ENCODE data around the gene MATN1.

MATN1 gene

GRCh38 chr1:30719406-30720270 is 3.7 kb downstream of the MATN1 start:
- no peaks in the 10 kb centered on the region for H4K20me1 ChIP-seq (ENCODE audit: insufficient read depth, low read length)
- H3K27ac ChIP-seq (ENCODE audit: low read depth, low read length, poor library complexity, severe bottlenecking), result no peak overlapping the region
- peak overlapping the region; percentile 74 for H3K4me2 ChIP-seq (ENCODE audit: low read length)
- H3K9me3 ChIP-seq (ENCODE audit: low read length), result peaks cover 4% of the 10 kb centered on the region; the same call in 1 of the 2 replicates
- no peaks in the 10 kb centered on the region for H3K36me3 ChIP-seq (ENCODE audit: insufficient read depth, low read length)
- peak overlapping the region; percentile 61 for H3K4me3 ChIP-seq (ENCODE audit: low read depth, low read length, poor library complexity, severe bottlenecking)
- no peak overlapping the region for H3K9ac ChIP-seq (ENCODE audit: low read length)
- H3K9me2 ChIP-seq (ENCODE audit: low read depth, low read length), result no peaks in the 10 kb centered on the region
- H2AFZ ChIP-seq (ENCODE audit: low read length), result no peak overlapping the region
- H3K79me2 ChIP-seq (ENCODE audit: insufficient read depth, low read length), result no peaks in the 10 kb centered on the region
- peaks cover 5% of the 10 kb centered on the region for H3K4me1 ChIP-seq (ENCODE audit: insufficient read depth, low read length, severe bottlenecking)
- TF ChIP-seq CTCF (IDR thresholded peaks at IDR 0.05; ENCODE audit: low read length) (no peak; the same call in 1 of the 2 replicates), EZH2 (IDR thresholded peaks at IDR 0.05; ENCODE audit: borderline replicate concordance, low read length) (no peak)
- no peaks in the 10 kb centered on the region for H3K27me3 ChIP-seq (ENCODE audit: insufficient read depth, low read length)
- H3F3A ChIP-seq (ENCODE audit: insufficient read depth, low read length), result no peaks in the 10 kb centered on the region

- Histone ChIP-seq H4K20me1 (ENCODE audit: insufficient read depth, low read length) (no peaks in the 10 kb centered on the region), H3K9me2 (ENCODE audit: low read depth, low read length) (no peaks in the 10 kb centered on the region), H3K4me3 (ENCODE audit: low read depth, low read length, poor library complexity, severe bottlenecking) (peak overlapping the region; percentile 61), H3K27ac (ENCODE audit: low read depth, low read length, poor library complexity, severe bottlenecking) (no peak overlapping the region), H3F3A (ENCODE audit: insufficient read depth, low read length) (no peaks in the 10 kb centered on the region), H3K36me3 (ENCODE audit: insufficient read depth, low read length) (no peaks in the 10 kb centered on the region), H3K9me3 (ENCODE audit: low read length) (peaks cover 4% of the 10 kb centered on the region; the same call in 1 of the 2 replicates), H3K4me2 (ENCODE audit: low read length) (peak overlapping the region; percentile 74), H3K9ac (ENCODE audit: low read length) (peak overlapping the region; percentile 27; the same call in 1 of the 2 replicates), H3K27me3 (ENCODE audit: insufficient read depth, low read length) (no peaks in the 10 kb centered on the region), H3K79me2 (ENCODE audit: insufficient read depth, low read length) (no peaks in the 10 kb centered on the region), H2AFZ (ENCODE audit: low read length) (no peak overlapping the region), H3K4me1 (ENCODE audit: insufficient read depth, low read length, severe bottlenecking) (peaks cover 5% of the 10 kb centered on the region)
- TF ChIP-seq EZH2 (IDR thresholded peaks at IDR 0.05; ENCODE audit: borderline replicate concordance, low read length) (no peak), CTCF (IDR thresholded peaks at IDR 0.05; ENCODE audit: low read length) (peak; percentile 93; the same call in 1 of the 2 replicates)
Measured at GRCh38 chr1:30718636-30719405, 4.6 kb downstream of the MATN1 start.

GRCh38 chr1:30718091-30718635 is 5.2 kb downstream of the MATN1 start:
- no peak overlapping the region for H3K9ac ChIP-seq (ENCODE audit: low read length)
- peak overlapping the region; percentile 1; the same call in 1 of the 2 replicates for H3K4me2 ChIP-seq (ENCODE audit: low read length)
- H2AFZ ChIP-seq (ENCODE audit: low read length), result no peak overlapping the region
- no peaks in the 10 kb centered on the region for H3K27me3 ChIP-seq (ENCODE audit: insufficient read depth, low read length)
- peaks cover 4% of the 10 kb centered on the region; the same call in 1 of the 2 replicates for H3K9me3 ChIP-seq (ENCODE audit: low read length)
- H3K4me1 ChIP-seq (ENCODE audit: insufficient read depth, low read length, severe bottlenecking), result peaks cover 5% of the 10 kb centered on the region
- H3K9me2 ChIP-seq (ENCODE audit: low read depth, low read length), result no peaks in the 10 kb centered on the region
- H3F3A ChIP-seq (ENCODE audit: insufficient read depth, low read length), result no peaks in the 10 kb centered on the region
- H3K36me3 ChIP-seq (ENCODE audit: insufficient read depth, low read length), result no peaks in the 10 kb centered on the region
- TF ChIP-seq EZH2 (IDR thresholded peaks at IDR 0.05; ENCODE audit: borderline replicate concordance, low read length) (no peak), CTCF (IDR thresholded peaks at IDR 0.05; ENCODE audit: low read length) (no peak)
- H3K79me2 ChIP-seq (ENCODE audit: insufficient read depth, low read length), result no peaks in the 10 kb centered on the region
- H3K4me3 ChIP-seq (ENCODE audit: low read depth, low read length, poor library complexity, severe bottlenecking), result peak overlapping the region; percentile 30
- no peaks in the 10 kb centered on the region for H4K20me1 ChIP-seq (ENCODE audit: insufficient read depth, low read length)
- H3K27ac ChIP-seq (ENCODE audit: low read depth, low read length, poor library complexity, severe bottlenecking), result no peak overlapping the region
